HCT116 (cell line): ENCODE measurements around the gene ELMO2. TPM values are rescaled to one million over a fixed set of nuclear protein-coding genes. Genes with fewer than 3 reads are reported as not detected.

Experiments
- ATAC-seq: fragments of 200-7000 bp; cut with Tn5 transposase; 2 replicates; pipeline ENCODE4 v1.9.1; 2020; ENCODE audit warnings: mild to moderate bottlenecking, moderate library complexity
- BruUV-seq: library from RNA; stranded (reverse); fragments of 400-500 nt; replicated peaks from 2 replicates; lab custom pipeline; 2021; lab: Mats Ljungman, UMichigan
- CTCF ChIA-PET: fragments of 300-600 bp; sonication (Branson Sonifier 250); formaldehyde crosslinking; loops from one replicate; lab custom pipeline; 2021; ENCODE audit warnings: antibody characterized with exemption; lab: Charles Lee
- POLR2A ChIA-PET: fragments of 300-600, 350-600 bp; sonication (Branson Sonifier 250); formaldehyde crosslinking; loops from one replicate; lab custom pipeline; 2021; ENCODE audit warnings: antibody characterized with exemption; lab: Charles Lee
- RAD21 ChIA-PET, 2 experiments: fragments of 300-600 bp; sonication (Branson Sonifier 250); formaldehyde crosslinking; loops; one replicate each; lab custom pipeline; 2023; ENCODE audit warnings: low total read pairs in 2 of 2; ENCODE audit not compliant: uncharacterized antibody in 2 of 2, unreplicated experiment in 2 of 2, low non-redundant PET in 1 of 2; lab: Charles Lee
- DNase-seq: peaks from one replicate; pipeline ENCODE4 v3.0.0-alpha.2; 2010; ENCODE audit warnings: low read depth, low spot score
- H2AFZ ChIP-seq: fragments of 200-600 bp; shearing (Covaris generic), sonication (generic); 2 replicates; pipeline ENCODE4 v1.6.1; 2017; ENCODE audit warnings: low read depth, mixed run types, mixed read lengths, antibody characterized with exemption, low read length; ENCODE audit not compliant: poor library complexity, severe bottlenecking
- H3K27ac ChIP-seq: 2 replicates; pipeline ENCODE4 v1.5.1; 2012; ENCODE audit warnings: low read depth, low read length
- H3K27me3 ChIP-seq: fragments of 200-600 bp; sonication (generic); 2 replicates; pipeline ENCODE4 v1.6.1; 2016; ENCODE audit warnings: mixed run types, low read length, mixed read lengths; ENCODE audit not compliant: insufficient read depth
- H3K36me3 ChIP-seq, 2 experiments: fragments of 200-500 bp in 1 of 2; fragments of 200-600 bp in 1 of 2; sonication (Bioruptor generic) in 1 of 2; sonication (generic) in 1 of 2; 2 replicates each; pipeline versions ENCODE4 v1.5.1 to v1.6.1; 2014 to 2016; ENCODE audit warnings: low read length in 2 of 2, inconsistent platforms in 1 of 2, mixed read lengths in 1 of 2, mixed run types in 1 of 2; ENCODE audit not compliant: insufficient read depth in 2 of 2, control insufficient read depth in 1 of 2
- H3K4me1 ChIP-seq, 2 experiments: fragments of 200-600 bp in 1 of 2; sonication (generic) in 1 of 2; 2 replicates each; pipeline versions ENCODE4 v1.5.1 to v1.6.1; 2012 to 2017; ENCODE audit warnings: low read length in 2 of 2, inconsistent platforms in 1 of 2, mild to moderate bottlenecking in 1 of 2, mixed read lengths in 1 of 2, mixed run types in 1 of 2, moderate library complexity in 1 of 2; ENCODE audit not compliant: insufficient read depth in 2 of 2, control insufficient read depth in 1 of 2
- H3K4me2 ChIP-seq: fragments of 200-600 bp; sonication (generic); 2 replicates; pipeline ENCODE4 v1.6.1; 2017; ENCODE audit warnings: mixed run types, low read length, mixed read lengths
- H3K4me3 ChIP-seq, 2 experiments: fragments of 200-600 bp in 1 of 2; sonication (generic) in 1 of 2; replicated peaks in 1 of 2; 2 replicates each; pipeline ENCODE4 v1.5.1; 2011 to 2016; ENCODE audit warnings: low read length in 2 of 2, control low read depth in 1 of 2, low read depth in 1 of 2, mild to moderate bottlenecking in 1 of 2, mixed read lengths in 1 of 2, mixed run types in 1 of 2
- H3K79me2 ChIP-seq: fragments of 200-600 bp; sonication (generic); 2 replicates; pipeline ENCODE4 v1.6.1; 2017; ENCODE audit warnings: mild to moderate bottlenecking, mixed run types, low read length, moderate library complexity, mixed read lengths; ENCODE audit not compliant: insufficient read depth
- H3K9ac ChIP-seq: fragments of 200-600 bp; sonication (generic); 2 replicates; pipeline ENCODE4 v1.6.1; 2016; ENCODE audit warnings: low read length, mixed read lengths
- H3K9me2 ChIP-seq: fragments of 200-600 bp; sonication (generic), shearing (Covaris generic); 2 replicates; pipeline ENCODE4 v1.6.1; 2017; ENCODE audit warnings: mixed run types, mild to moderate bottlenecking, moderate library complexity; ENCODE audit not compliant: insufficient read depth
- H3K9me3 ChIP-seq, 2 experiments: fragments of 200-500 bp in 1 of 2; fragments of 200-600 bp in 1 of 2; sonication (Bioruptor generic) in 1 of 2; sonication (generic) in 1 of 2; 2 replicates each; pipeline ENCODE4 v1.6.1; 2014 to 2017; ENCODE audit warnings: low read length in 2 of 2, mixed read lengths in 2 of 2, inconsistent platforms in 1 of 2, low read depth in 1 of 2, mild to moderate bottlenecking in 1 of 2, mixed run types in 1 of 2, moderate library complexity in 1 of 2; ENCODE audit not compliant: control insufficient read depth in 1 of 2, insufficient read depth in 1 of 2
- H4K20me1 ChIP-seq: fragments of 200-600 bp; sonication (generic), shearing (Covaris generic); 2 replicates; pipeline ENCODE4 v1.6.1; 2017; ENCODE audit warnings: mixed run types, mild to moderate bottlenecking, moderate library complexity; ENCODE audit not compliant: insufficient read depth
- CEBPB ChIP-seq: IDR thresholded peaks from 2 replicates; pipeline ENCODE4 v1.6.1; 2012; ENCODE audit warnings: low read depth
- FOSL1 ChIP-seq: IDR thresholded peaks from 2 replicates; pipeline ENCODE4 v1.6.1; 2012; ENCODE audit warnings: low read depth
- JUND ChIP-seq: IDR thresholded peaks from 2 replicates; pipeline ENCODE4 v1.6.1; 2012
- MAX ChIP-seq: IDR thresholded peaks from 2 replicates; pipeline ENCODE4 v1.6.1; 2012
- POLR2A ChIP-seq: IDR thresholded peaks from 2 replicates; pipeline ENCODE4 v1.7.0; 2011; ENCODE audit warnings: borderline replicate concordance; ENCODE audit not compliant: insufficient read depth, insufficient read length; ENCODE audit errors: extremely low read depth
- POLR2AphosphoS5 ChIP-seq: IDR thresholded peaks from 2 replicates; pipeline ENCODE4 v1.6.1; 2011; ENCODE audit warnings: mild to moderate bottlenecking, low read depth, low read length, moderate library complexity
- RAD21 ChIP-seq: IDR thresholded peaks from 2 replicates; pipeline ENCODE4 v1.6.1; 2012; ENCODE audit warnings: low read depth, mild to moderate bottlenecking
- SIN3A ChIP-seq: IDR thresholded peaks from 2 replicates; pipeline ENCODE4 v1.6.1; 2012; ENCODE audit warnings: low read depth
- SRF ChIP-seq: IDR thresholded peaks from 2 replicates; pipeline ENCODE4 v1.6.1; 2012; ENCODE audit warnings: low read depth
- TCF7L2 ChIP-seq: IDR thresholded peaks from 2 replicates; pipeline ENCODE4 v1.7.0; 2011; ENCODE audit warnings: borderline replicate concordance, inconsistent platforms; ENCODE audit not compliant: insufficient read depth, insufficient read length; ENCODE audit errors: extremely low read depth
- YY1 ChIP-seq: IDR thresholded peaks from 2 replicates; pipeline ENCODE4 v1.6.1; 2011; ENCODE audit warnings: low read length, low read depth, moderate library complexity, mild to moderate bottlenecking; ENCODE audit not compliant: insufficient replicate concordance; ENCODE audit errors: extremely low read depth
- ZBTB33 ChIP-seq: IDR thresholded peaks from 2 replicates; pipeline ENCODE4 v1.6.1; 2011; ENCODE audit warnings: mild to moderate bottlenecking, low read length, moderate library complexity; ENCODE audit not compliant: insufficient replicate concordance; ENCODE audit errors: extremely low read depth
- ZNF274 ChIP-seq: fragments of 200-500 bp; sonication (Bioruptor generic); IDR thresholded peaks from 2 replicates; pipeline ENCODE4 v1.6.1; 2014; ENCODE audit warnings: mild to moderate bottlenecking, low read depth, low read length, inconsistent platforms
- intact Hi-C: fragments of 100-400 bp; cut with micrococcal nuclease; formaldehyde crosslinking; loops from 2 replicates; pipeline ENCODE4 v1.10.0; 2022
- total RNA-seq: library from RNA; stranded (reverse); gene quantifications from one replicate; pipeline ENCODE4 v1.2.1, GENCODE V29; 2021; ENCODE audit not compliant: unreplicated experiment
- TF ChIP-seq, protein P1 (sequence below): IDR thresholded peaks from 2 replicates; pipeline ENCODE4 v1.6.1; 2012; ENCODE audit warnings: low read depth
- TF ChIP-seq, protein P2 (sequence below): IDR thresholded peaks from 2 replicates; pipeline ENCODE4 v1.6.1; 2012

Gene ELMO2
- total RNA-seq, 1 experiment from 2014 or later, result 22.9 TPM

DNA sequence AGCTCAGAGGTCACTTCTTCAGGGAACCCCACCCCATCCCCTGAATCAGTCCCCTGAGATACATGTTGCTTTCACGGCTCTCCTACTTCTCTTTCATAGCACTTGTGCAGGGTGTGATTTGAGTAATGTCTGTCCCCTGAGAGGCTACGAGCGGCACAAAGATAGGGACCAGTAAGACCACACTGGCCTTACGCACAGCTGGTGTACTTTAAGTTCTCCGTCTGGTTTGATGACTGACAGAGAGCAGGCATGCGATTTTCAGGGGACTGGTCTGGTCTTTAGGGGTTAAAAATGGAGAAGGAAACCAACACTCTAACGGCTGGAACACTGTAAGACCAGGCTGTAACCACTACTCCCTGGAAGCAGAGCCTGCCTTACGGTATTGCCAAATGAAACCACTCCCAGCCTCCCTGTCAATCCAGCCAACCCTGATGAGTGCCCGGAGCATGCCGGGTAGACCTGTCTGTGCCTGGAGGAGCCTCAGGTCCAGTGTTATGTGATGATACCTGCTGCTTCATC, 47.1 kb downstream of the ELMO2 start:
- BruUV-seq, result no TSS peak
- CTCF ChIA-PET, result interaction anchor here (1.8 kb wide), 1 partner anchor 11 kb away, joined by 6 read pairs; no protein-coding TSS in a partner anchor
- peaks cover 39% of the 10 kb centered on the region for H3K79me2 ChIP-seq
- no peaks in the 10 kb centered on the region for H3K27me3 ChIP-seq
- H3K9me3 ChIP-seq, result no peaks in the 10 kb centered on the region
- TF ChIP-seq, protein P1, sequence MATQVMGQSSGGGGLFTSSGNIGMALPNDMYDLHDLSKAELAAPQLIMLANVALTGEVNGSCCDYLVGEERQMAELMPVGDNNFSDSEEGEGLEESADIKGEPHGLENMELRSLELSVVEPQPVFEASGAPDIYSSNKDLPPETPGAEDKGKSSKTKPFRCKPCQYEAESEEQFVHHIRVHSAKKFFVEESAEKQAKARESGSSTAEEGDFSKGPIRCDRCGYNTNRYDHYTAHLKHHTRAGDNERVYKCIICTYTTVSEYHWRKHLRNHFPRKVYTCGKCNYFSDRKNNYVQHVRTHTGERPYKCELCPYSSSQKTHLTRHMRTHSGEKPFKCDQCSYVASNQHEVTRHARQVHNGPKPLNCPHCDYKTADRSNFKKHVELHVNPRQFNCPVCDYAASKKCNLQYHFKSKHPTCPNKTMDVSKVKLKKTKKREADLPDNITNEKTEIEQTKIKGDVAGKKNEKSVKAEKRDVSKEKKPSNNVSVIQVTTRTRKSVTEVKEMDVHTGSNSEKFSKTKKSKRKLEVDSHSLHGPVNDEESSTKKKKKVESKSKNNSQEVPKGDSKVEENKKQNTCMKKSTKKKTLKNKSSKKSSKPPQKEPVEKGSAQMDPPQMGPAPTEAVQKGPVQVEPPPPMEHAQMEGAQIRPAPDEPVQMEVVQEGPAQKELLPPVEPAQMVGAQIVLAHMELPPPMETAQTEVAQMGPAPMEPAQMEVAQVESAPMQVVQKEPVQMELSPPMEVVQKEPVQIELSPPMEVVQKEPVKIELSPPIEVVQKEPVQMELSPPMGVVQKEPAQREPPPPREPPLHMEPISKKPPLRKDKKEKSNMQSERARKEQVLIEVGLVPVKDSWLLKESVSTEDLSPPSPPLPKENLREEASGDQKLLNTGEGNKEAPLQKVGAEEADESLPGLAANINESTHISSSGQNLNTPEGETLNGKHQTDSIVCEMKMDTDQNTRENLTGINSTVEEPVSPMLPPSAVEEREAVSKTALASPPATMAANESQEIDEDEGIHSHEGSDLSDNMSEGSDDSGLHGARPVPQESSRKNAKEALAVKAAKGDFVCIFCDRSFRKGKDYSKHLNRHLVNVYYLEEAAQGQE, result no peak
- no peak for TF ChIP-seq POLR2A
- TF ChIP-seq, protein P2, sequence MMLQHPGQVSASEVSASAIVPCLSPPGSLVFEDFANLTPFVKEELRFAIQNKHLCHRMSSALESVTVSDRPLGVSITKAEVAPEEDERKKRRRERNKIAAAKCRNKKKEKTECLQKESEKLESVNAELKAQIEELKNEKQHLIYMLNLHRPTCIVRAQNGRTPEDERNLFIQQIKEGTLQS, result no peak
- TF ChIP-seq TCF7L2, result no peak
- no peak for TF ChIP-seq MAX
- no peak for TF ChIP-seq JUND
- no peak for TF ChIP-seq ZBTB33
- no peak for TF ChIP-seq FOSL1
- TF ChIP-seq SRF, result no peak
- TF ChIP-seq RAD21, result no peak
- no peak for TF ChIP-seq YY1
- no peak for TF ChIP-seq CEBPB
- no peak for TF ChIP-seq ZNF274
- TF ChIP-seq POLR2AphosphoS5, result no peak
- TF ChIP-seq SIN3A, result no peak
- H3K4me1 ChIP-seq, result peaks cover 3 to 9% of the 10 kb centered on the region in 2 experiments; a peak in 3 of 4 replicates
- RAD21 ChIA-PET, result no interaction called here
- DNase-seq (no peak), ATAC-seq (no peak)
- no peak overlapping the region for H3K4me2 ChIP-seq
- H3K36me3 ChIP-seq, result peaks cover 2 to 5% of the 10 kb centered on the region in 2 experiments; a peak in 2 of 4 replicates
- H3K27ac ChIP-seq, result no peak overlapping the region
- no peaks in the 10 kb centered on the region for H4K20me1 ChIP-seq
- no peak overlapping the region for H3K4me3 ChIP-seq
- H2AFZ ChIP-seq, result no peak overlapping the region
- H3K9me2 ChIP-seq, result no peaks in the 10 kb centered on the region
- intact Hi-C loops, result no loop called here
- no peak overlapping the region for H3K9ac ChIP-seq
- POLR2A ChIA-PET, result no interaction called here
